CD14-positive monocyte (primary cell): ENCODE results near the gene POR. TPM values are rescaled to one million over a fixed set of nuclear protein-coding genes. Genes with fewer than 3 reads are reported as not detected.

ENCODE experiments used
- DNase-seq, 3 donors: peaks; one replicate each; pipeline ENCODE4 v3.0.0-alpha.2; 2011 to 2022
- H2AFZ ChIP-seq: 2 replicates; pipeline ENCODE4 v1.6.0; 2012; ENCODE audit warnings: mild to moderate bottlenecking, low read depth, low read length, inconsistent platforms; ENCODE audit not compliant: insufficient read depth, poor library complexity, severe bottlenecking
- H3K27ac ChIP-seq, 2 donors: 1 replicate in 1 of 2; 2 replicates in 1 of 2; pipeline ENCODE4 v1.5.1; 2012 to 2013; ENCODE audit warnings: low read length in 2 of 2, control low read depth in 1 of 2, inconsistent platforms in 1 of 2, low read depth in 1 of 2, mild to moderate bottlenecking in 1 of 2
- H3K27me3 ChIP-seq, 2 donors: one replicate each; pipeline versions ENCODE4 v1.6.0 to v1.6.1; 2011 to 2013; ENCODE audit warnings: low read length in 2 of 2; ENCODE audit not compliant: control insufficient read depth in 2 of 2, insufficient read depth in 2 of 2
- H3K36me3 ChIP-seq, 2 donors: replicated peaks in 1 of 2; 1 replicate in 1 of 2; 2 replicates in 1 of 2; pipeline versions ENCODE4 v1.5.1 to v1.6.1; 2012 to 2013; ENCODE audit warnings: low read length in 2 of 2, control low read depth in 1 of 2, inconsistent platforms in 1 of 2, mild to moderate bottlenecking in 1 of 2; ENCODE audit not compliant: insufficient read depth in 2 of 2, control insufficient read depth in 1 of 2
- H3K4me1 ChIP-seq, 2 donors: 1 replicate in 1 of 2; 2 replicates in 1 of 2; pipeline versions ENCODE4 v1.5.1 to v1.6.1; 2012 to 2013; ENCODE audit warnings: low read length in 2 of 2, control low read depth in 1 of 2, inconsistent platforms in 1 of 2, mild to moderate bottlenecking in 1 of 2, moderate library complexity in 1 of 2; ENCODE audit not compliant: insufficient read depth in 2 of 2, control insufficient read depth in 1 of 2
- H3K4me2 ChIP-seq: replicated peaks from 2 replicates; pipeline ENCODE3; 2012; ENCODE audit warnings: low read length, moderate library complexity, mild to moderate bottlenecking; ENCODE audit not compliant: poor library complexity, severe bottlenecking; ENCODE audit errors: extremely low read depth
- H3K4me3 ChIP-seq, 3 experiments: fragments of 200-600 bp in 1 of 3; sonication (generic) in 1 of 3; replicated peaks in 1 of 3; 1 replicate in 2 of 3; 2 replicates in 1 of 3; pipeline ENCODE4 v1.5.1; 2011 to 2013; ENCODE audit warnings: low read length in 3 of 3, mild to moderate bottlenecking in 3 of 3, control low read depth in 2 of 3, low read depth in 2 of 3, inconsistent platforms in 1 of 3, moderate library complexity in 1 of 3
- H3K79me2 ChIP-seq: 2 replicates; pipeline ENCODE4 v1.6.0; 2012; ENCODE audit warnings: mild to moderate bottlenecking, control low read depth, inconsistent platforms, low read length, moderate library complexity; ENCODE audit not compliant: insufficient read depth
- H3K9ac ChIP-seq: 2 replicates; pipeline ENCODE4 v1.6.0; 2017; ENCODE audit warnings: low read length, mild to moderate bottlenecking; ENCODE audit not compliant: insufficient read depth, poor library complexity, severe bottlenecking
- H3K9me3 ChIP-seq, 2 donors: replicated peaks in 1 of 2; 1 replicate in 1 of 2; 2 replicates in 1 of 2; pipeline versions ENCODE4 v1.5.1 to v1.6.1; 2012 to 2013; ENCODE audit warnings: low read length in 2 of 2, control low read depth in 1 of 2; ENCODE audit not compliant: control insufficient read depth in 1 of 2, insufficient read depth in 1 of 2
- H4K20me1 ChIP-seq: 2 replicates; pipeline ENCODE4 v1.6.0; 2012; ENCODE audit warnings: mild to moderate bottlenecking, low read length, control low read depth, moderate library complexity; ENCODE audit not compliant: insufficient read depth
- H3K27ac Mint-ChIP-seq, 7 donors: one replicate each; pipeline ENCODE4 v1.8.0; 2020; ENCODE audit warnings: mild to moderate bottlenecking in 7 of 7, mixed read lengths in 7 of 7, moderate library complexity in 6 of 7, inconsistent platforms in 2 of 7
- H3K27me3 Mint-ChIP-seq, 3 donors: one replicate each; pipeline ENCODE4 v1.8.0; 2021 to 2022; ENCODE audit warnings: low read depth in 3 of 3, mild to moderate bottlenecking in 3 of 3, mixed read lengths in 3 of 3, moderate library complexity in 3 of 3, inconsistent platforms in 1 of 3
- H3K36me3 Mint-ChIP-seq, 2 donors: one replicate each; pipeline ENCODE4 v1.8.0; 2020; ENCODE audit warnings: mixed read lengths in 2 of 2, inconsistent platforms in 1 of 2, mild to moderate bottlenecking in 1 of 2
- H3K4me1 Mint-ChIP-seq: one replicate; pipeline ENCODE4 v1.8.0; 2020; ENCODE audit warnings: mild to moderate bottlenecking, mixed read lengths
- H3K4me3 Mint-ChIP-seq, 2 donors: one replicate each; pipeline ENCODE4 v1.8.0; 2020; ENCODE audit warnings: mild to moderate bottlenecking in 2 of 2, mixed read lengths in 2 of 2, moderate library complexity in 1 of 2
- H3K9me3 Mint-ChIP-seq, 7 donors: one replicate each; pipeline ENCODE4 v1.8.0; 2020 to 2022; ENCODE audit warnings: mixed read lengths in 7 of 7, mild to moderate bottlenecking in 6 of 7, moderate library complexity in 6 of 7, inconsistent platforms in 2 of 7
- CTCF ChIP-seq: fragments of 200-600 bp; IDR thresholded peaks from one replicate; pipeline ENCODE4 v1.8.0; 2022; ENCODE audit warnings: antibody characterized with exemption, mild to moderate bottlenecking
- WGBS: methylation state at CpG from one replicate; pipeline ENCODE4 v1.1.5; 2013; ENCODE audit warnings: missing lambda C conversion rate; ENCODE audit not compliant: insufficient coverage; 5-methylcytosine and 5-hydroxymethylcytosine counted together
- intact Hi-C, 2 donors: fragments of 100-400 bp; cut with micrococcal nuclease; formaldehyde crosslinking; loops; one replicate each; pipeline versions ENCODE4 v1.15.0 to v1.15.1; 2023
- polyA plus RNA-seq, 3 donors: library from polyadenylated mRNA; depleted of rRNA in 1 of 3; unstranded in 2 of 3; stranded (reverse) in 1 of 3; fragments of 300-500 nt in 2 of 3; fragments of >200 nt in 1 of 3; fragmentation: Illumina TruSeq in 2 of 3; gene quantifications; 1 replicate in 2 of 3; 2 replicates in 1 of 3; pipeline ENCODE4 v1.2.3, GENCODE V29; 2012 to 2021

The POR gene
- polyA plus RNA-seq, 3 donors = 90.5 to 102 (median 98.1) TPM

DNA sequence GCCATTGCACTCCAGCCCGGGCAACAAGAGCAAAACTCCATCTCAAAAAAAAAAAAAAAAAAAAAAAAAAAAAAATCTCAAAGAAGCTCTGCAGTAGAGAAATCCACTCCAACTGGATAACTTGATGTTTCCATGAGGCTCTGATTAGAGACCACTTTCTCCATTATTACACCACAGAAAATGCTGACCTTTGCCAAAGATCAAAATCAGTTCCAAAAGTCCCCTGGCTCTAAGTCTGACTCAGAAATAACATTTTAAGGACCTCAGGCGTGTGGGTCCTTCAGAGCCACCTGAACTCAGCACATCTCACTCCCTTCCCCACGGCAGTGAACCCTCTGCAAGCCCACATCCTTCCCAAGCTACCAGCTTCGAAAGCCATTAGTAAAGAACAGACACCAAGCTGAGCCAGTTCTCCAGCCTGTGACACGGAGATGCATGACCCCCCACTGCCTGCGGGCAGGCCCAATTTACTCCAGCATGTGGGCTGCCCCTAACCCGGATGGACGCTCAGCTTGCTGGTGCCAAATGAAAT lies 93.3 kb downstream of the POR start:
- Histone ChIP-seq H2AFZ (no peak overlapping the region), H3K27ac (peak overlapping the region in 1 of 2 donors; percentile 70), H4K20me1 (no peaks in the 10 kb centered on the region), H3K79me2 (no peaks in the 10 kb centered on the region), H3K4me3 (no peak overlapping the region), H3K36me3 (peaks cover 15 to 64% of the 10 kb centered on the region in 2 donors), H3K27me3 (no peaks in the 10 kb centered on the region), H3K4me2 (no peak overlapping the region), H3K9me3 (no peaks in the 10 kb centered on the region), H3K4me1 (peaks cover 23 to 24% of the 10 kb centered on the region in 2 donors), H3K9ac (no peak overlapping the region)
- Mint-ChIP-seq H3K36me3 (peaks cover 47 to 68% of the 10 kb centered on the region in 2 donors), H3K4me1 (peaks cover 24% of the 10 kb centered on the region), H3K27ac (peak overlapping the region in 6 of 7 donors; percentile 51 to 95 (median 88)), H3K4me3 (no peak overlapping the region), H3K9me3 (no peaks in the 10 kb centered on the region), H3K27me3 (peaks cover 0 to 4% (median 2%) of the 10 kb centered on the region in 3 donors)
- intact Hi-C loops = loop anchor here in 1 of 2 donors (5.0 kb wide), 1 partner anchor 131 kb away; the partner anchor contains the start of gene RHBDD2
- TF ChIP-seq CTCF = no peak
- peak in 1 of 3 donors; percentile 34 for DNase-seq
- WGBS = 50% methylated on average over 8 of the region's 8 CpGs

DNA sequence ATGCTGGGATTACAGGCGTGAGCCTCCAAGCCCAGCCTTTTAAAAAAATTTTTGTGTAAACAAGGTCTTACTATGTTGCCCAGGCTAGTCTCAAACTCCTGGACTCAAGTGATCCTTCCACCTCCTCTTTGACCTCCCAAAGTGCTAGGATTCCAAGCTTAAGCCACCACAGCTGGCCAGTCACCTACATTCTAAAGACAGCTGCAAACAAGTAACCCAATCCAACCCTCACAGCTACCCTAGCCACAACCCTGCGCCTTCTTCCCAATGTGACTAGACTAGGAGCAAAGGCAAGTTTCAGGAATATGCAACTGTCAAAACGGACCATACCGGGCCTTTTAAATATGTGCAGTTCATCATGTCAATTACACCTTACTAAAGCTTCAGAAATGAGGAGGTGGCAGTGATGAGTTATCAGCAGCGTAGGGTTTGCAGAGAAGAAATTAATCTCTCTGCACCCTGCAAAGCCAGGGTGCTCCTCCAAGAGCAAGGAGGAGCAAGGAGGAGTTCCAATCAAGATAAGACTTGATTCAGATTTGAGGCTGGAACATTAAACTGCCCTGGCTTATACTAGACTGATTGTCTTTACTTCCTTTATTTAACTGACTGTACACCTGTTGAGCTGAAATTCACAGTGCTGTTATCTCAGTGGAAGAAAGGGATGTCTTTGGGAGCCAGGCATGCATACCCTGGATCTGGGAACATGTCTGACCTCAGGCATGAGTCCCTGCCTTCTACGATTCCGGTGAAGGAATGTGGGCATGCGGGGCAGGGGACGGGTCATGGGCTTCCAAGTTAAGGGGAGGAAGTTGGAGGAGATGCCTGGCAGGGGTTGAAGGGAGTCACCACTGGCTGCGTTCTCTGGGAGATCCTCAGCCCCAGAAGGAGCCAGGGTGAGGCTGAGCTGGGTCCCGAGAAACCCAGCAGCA lies 95.0 kb downstream of the POR start:
- intact Hi-C loops = loop anchor here in 1 of 2 donors (5.0 kb wide), 1 partner anchor 133 kb away; the partner anchor contains the start of gene RHBDD2
- H3K4me2 ChIP-seq = peak overlapping the region; percentile 67

More for the DNA sequence above, 95.0 kb downstream of the POR start:
- DNase-seq = no peak
- Histone ChIP-seq H3K4me3 (peak overlapping the region in 1 of 3 experiments; percentile 48), H3K9ac (no peak overlapping the region), H2AFZ (no peak overlapping the region), H3K4me1 (peaks cover 23 to 24% of the 10 kb centered on the region in 2 donors), H3K36me3 (peaks cover 9 to 65% of the 10 kb centered on the region in 2 donors), H3K27me3 (no peaks in the 10 kb centered on the region), H3K27ac (peak overlapping the region in 1 of 2 donors; percentile 70), H3K79me2 (no peaks in the 10 kb centered on the region), H3K9me3 (no peaks in the 10 kb centered on the region), H4K20me1 (no peaks in the 10 kb centered on the region)
- Mint-ChIP-seq H3K27me3 (peaks cover 0 to 6% (median 2%) of the 10 kb centered on the region in 3 donors), H3K4me3 (peak overlapping the region in 1 of 2 donors; percentile 59), H3K27ac (peak overlapping the region; percentile 78 to 96 (median 92)), H3K4me1 (peaks cover 24% of the 10 kb centered on the region), H3K9me3 (no peaks in the 10 kb centered on the region), H3K36me3 (peaks cover 51 to 72% of the 10 kb centered on the region in 2 donors)
- WGBS = 96% methylated on average over 8 of the region's 11 CpGs
- no peak for TF ChIP-seq CTCF
